HepG2 (cell line): ENCODE results near the gene HPCAL1. TPM values are rescaled to one million over a fixed set of nuclear protein-coding genes. Genes with fewer than 3 reads are reported as not detected.

Experiments used
- CHD4 ChIP-seq: fragments of 200-600 bp; sonication (generic); IDR thresholded peaks from 2 replicates; pipeline ENCODE4 v1.7.0; 2017; ENCODE audit warnings: mild to moderate bottlenecking, low read length, borderline replicate concordance
- DNMT1 ChIP-seq: sonication (generic); formaldehyde crosslinking; IDR thresholded peaks from 2 replicates; pipeline ENCODE4 v1.5.1; 2020; ENCODE audit warnings: mild to moderate bottlenecking, missing genetic modification reagents
- FOXJ3 ChIP-seq: sonication (generic); formaldehyde crosslinking; IDR thresholded peaks from 2 replicates; pipeline ENCODE4 v1.4.0; 2020; ENCODE audit warnings: missing genetic modification reagents, mild to moderate bottlenecking, borderline replicate concordance
- GFI1 ChIP-seq: sonication (generic); formaldehyde crosslinking; IDR thresholded peaks from 2 replicates; pipeline ENCODE4 v1.5.0; 2020; ENCODE audit warnings: missing genetic modification reagents, mild to moderate bottlenecking, borderline replicate concordance
- HMG20B ChIP-seq: conservative IDR thresholded peaks from 2 replicates; pipeline ENCODE4 v1.6.1; 2016; ENCODE audit warnings: missing genetic modification reagents, missing compliant biosample characterization
- KAT8 ChIP-seq: IDR thresholded peaks from 2 replicates; pipeline ENCODE4 v1.6.1; 2016; ENCODE audit warnings: missing genetic modification reagents, missing compliant biosample characterization
- MEIS2 ChIP-seq: sonication (generic); formaldehyde crosslinking; IDR thresholded peaks from 2 replicates; pipeline ENCODE4 v1.9.0; 2021; ENCODE audit warnings: mild to moderate bottlenecking, missing genetic modification reagents
- MIER3 ChIP-seq: IDR thresholded peaks from 2 replicates; pipeline ENCODE4 v1.6.1; 2016; ENCODE audit warnings: missing compliant biosample characterization, borderline replicate concordance
- MYC ChIP-seq: sonication (generic); formaldehyde crosslinking; IDR thresholded peaks from 2 replicates; pipeline ENCODE4 v1.9.0; 2021; ENCODE audit warnings: missing genetic modification reagents, borderline replicate concordance
- NCOA2 ChIP-seq: sonication (generic); formaldehyde crosslinking; IDR thresholded peaks from 2 replicates; pipeline ENCODE4 v1.8.0; 2022; ENCODE audit warnings: inconsistent platforms
- NR1H2 ChIP-seq: sonication (generic); formaldehyde crosslinking; IDR thresholded peaks from 2 replicates; pipeline ENCODE4 v1.8.1; 2022; ENCODE audit warnings: low read depth, missing genetic modification reagents, borderline replicate concordance
- PHB2 ChIP-seq: fragments of 450-650 bp; IDR thresholded peaks from 2 replicates; pipeline ENCODE4 v1.6.1; 2018; ENCODE audit not compliant: partially characterized antibody
- RBM22 ChIP-seq: fragments of 200-400 bp; formaldehyde crosslinking; optimal IDR thresholded peaks from 2 replicates; pipeline ENCODE3; 2017; ENCODE audit warnings: mild to moderate bottlenecking, low read length, moderate library complexity
- RXRB ChIP-seq: IDR thresholded peaks from 2 replicates; pipeline ENCODE4 v1.6.1; 2016; ENCODE audit warnings: borderline replicate concordance, missing genetic modification reagents, missing compliant biosample characterization
- SIX4 ChIP-seq: sonication (generic); formaldehyde crosslinking; IDR thresholded peaks from 2 replicates; pipeline ENCODE4 v1.4.0; 2020; ENCODE audit warnings: missing genetic modification reagents
- SMARCE1 ChIP-seq: fragments of 450-650 bp; IDR thresholded peaks from 2 replicates; pipeline ENCODE4 v1.6.1; 2017; ENCODE audit warnings: borderline replicate concordance
- SOX6 ChIP-seq, 2 experiments: fragments of 450-650 bp in 1 of 2; sonication (generic) in 1 of 2; formaldehyde crosslinking in 1 of 2; IDR thresholded peaks; 2 replicates each; pipeline versions ENCODE4 v1.4.0 to v1.6.1; 2017 to 2020; ENCODE audit warnings: antibody characterized with exemption in 1 of 2, mild to moderate bottlenecking in 1 of 2, missing genetic modification reagents in 1 of 2
- SRY ChIP-seq: sonication (generic); formaldehyde crosslinking; IDR thresholded peaks from 2 replicates; pipeline ENCODE4 v1.8.0; 2022; ENCODE audit warnings: mild to moderate bottlenecking, missing genetic modification reagents
- STAG1 ChIP-seq: sonication (generic); formaldehyde crosslinking; IDR thresholded peaks from 2 replicates; pipeline ENCODE4 v1.4.0; 2020; ENCODE audit warnings: missing genetic modification reagents
- TARDBP ChIP-seq: sonication (generic); formaldehyde crosslinking; IDR thresholded peaks from 2 replicates; pipeline ENCODE4 v1.8.0; 2022; ENCODE audit warnings: mild to moderate bottlenecking, missing genetic modification reagents
- THAP11 ChIP-seq: IDR thresholded peaks from 2 replicates; pipeline ENCODE4 v1.6.1; 2016; ENCODE audit warnings: missing biosample characterization, missing genetic modification reagents
- WIZ ChIP-seq: sonication (generic); formaldehyde crosslinking; IDR thresholded peaks from 2 replicates; pipeline ENCODE4 v1.5.1; 2020; ENCODE audit warnings: mild to moderate bottlenecking, missing genetic modification reagents
- ZNF20 ChIP-seq: sonication (generic); formaldehyde crosslinking; IDR thresholded peaks from 2 replicates; pipeline ENCODE4 v1.4.0; 2020; ENCODE audit warnings: mild to moderate bottlenecking, moderate library complexity, missing genetic modification reagents
- ZNF430 ChIP-seq: sonication (generic); formaldehyde crosslinking; IDR thresholded peaks from 2 replicates; pipeline ENCODE4 v1.9.0; 2021; ENCODE audit warnings: mild to moderate bottlenecking, missing genetic modification reagents
- ZNF558 ChIP-seq: sonication (generic); formaldehyde crosslinking; IDR thresholded peaks from 2 replicates; pipeline ENCODE4 v1.9.0; 2022; ENCODE audit warnings: mild to moderate bottlenecking, missing genetic modification reagents, borderline replicate concordance
- ZNF883 ChIP-seq: sonication (generic); formaldehyde crosslinking; IDR thresholded peaks from 2 replicates; pipeline ENCODE4 v1.5.1; 2020; ENCODE audit warnings: mild to moderate bottlenecking, missing genetic modification reagents; ENCODE audit errors: not compliant biosample characterization
- polyA plus RNA-seq, 8 experiments: library from polyadenylated mRNA; depleted of rRNA in 3 of 8; stranded (reverse) in 7 of 8; unstranded in 1 of 8; fragments of >200 nt; fragmentation: Illumina TruSeq in 4 of 8; extraction: Trizol in 4 of 8; gene quantifications; 2 replicates each; pipeline versions ENCODE4 v1.2.1 to v1.2.3, GENCODE V29; 2011 to 2016; ENCODE audit warnings: low read depth in 4 of 8, missing spikeins in 1 of 8, mixed read lengths in 1 of 8; ENCODE audit not compliant: insufficient read depth in 1 of 8
- total RNA-seq, 5 experiments: library from RNA; depleted of rRNA; stranded (reverse); fragments of >200 nt; fragmentation: Illumina TruSeq; extraction: Trizol; gene quantifications; 2 replicates each; pipeline ENCODE4 v1.2.3, GENCODE V29; 2016; ENCODE audit warnings: low read depth in 1 of 5
- TF ChIP-seq, protein P1 (sequence below): sonication (generic); formaldehyde crosslinking; IDR thresholded peaks from 2 replicates; pipeline ENCODE4 v1.5.1; 2020; ENCODE audit warnings: missing genetic modification reagents, mild to moderate bottlenecking, borderline replicate concordance
- TF ChIP-seq, protein P2 (sequence below): conservative IDR thresholded peaks from 2 replicates; pipeline ENCODE4 v1.6.1; 2018; ENCODE audit warnings: missing genetic modification reagents

HPCAL1 gene
- total and polyA plus RNA-seq, 2 of the 13 experiments (the other 11 are each of a cell fraction or from before 2014, with no cell fraction given) = 29.5 to 29.9 TPM

DNA sequence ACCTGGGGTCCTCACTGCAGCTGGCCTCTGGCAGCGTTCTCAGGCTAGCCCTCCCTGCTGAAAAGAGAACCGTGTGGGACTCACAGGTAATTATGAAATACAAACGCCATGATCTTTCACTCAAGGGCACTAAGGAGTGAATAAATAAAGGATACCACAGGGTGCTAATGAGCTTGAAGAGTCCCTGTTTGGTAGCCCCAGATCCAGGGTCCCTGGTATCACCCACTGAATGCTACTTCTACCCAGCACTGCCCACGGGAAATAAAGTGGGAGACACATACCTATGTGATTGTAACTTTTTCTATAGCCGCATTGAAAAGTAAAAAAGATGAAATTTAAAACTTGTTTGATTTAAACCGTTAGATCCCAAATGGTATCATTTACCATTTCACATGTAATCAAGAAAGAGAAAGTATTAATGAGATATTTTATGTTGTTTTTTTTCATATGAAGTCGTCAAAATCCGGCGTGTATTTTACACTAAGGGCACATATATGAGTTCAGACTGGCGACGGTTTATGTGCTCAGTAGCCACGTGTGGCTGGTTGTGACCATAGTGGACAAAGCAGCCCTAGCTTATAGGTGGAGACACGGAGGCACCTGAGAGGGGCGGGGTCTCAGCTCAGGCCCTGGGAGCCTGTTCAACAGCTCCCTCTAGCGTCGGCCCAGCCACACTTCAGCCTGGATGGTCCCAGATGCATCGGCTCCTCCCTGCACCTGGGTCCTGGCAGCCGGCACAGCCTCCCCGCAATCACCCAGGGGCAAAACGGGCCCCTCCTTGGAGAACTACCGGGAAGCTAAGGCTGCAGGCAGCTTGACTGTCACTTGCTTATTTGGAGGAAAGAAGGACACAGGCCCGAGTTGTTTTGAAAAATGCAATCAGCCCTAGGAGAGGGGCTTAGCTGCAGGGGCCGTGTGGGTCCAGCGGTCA lies 106.2 kb downstream of the HPCAL1 start (continued):
- TF ChIP-seq, protein P1, sequence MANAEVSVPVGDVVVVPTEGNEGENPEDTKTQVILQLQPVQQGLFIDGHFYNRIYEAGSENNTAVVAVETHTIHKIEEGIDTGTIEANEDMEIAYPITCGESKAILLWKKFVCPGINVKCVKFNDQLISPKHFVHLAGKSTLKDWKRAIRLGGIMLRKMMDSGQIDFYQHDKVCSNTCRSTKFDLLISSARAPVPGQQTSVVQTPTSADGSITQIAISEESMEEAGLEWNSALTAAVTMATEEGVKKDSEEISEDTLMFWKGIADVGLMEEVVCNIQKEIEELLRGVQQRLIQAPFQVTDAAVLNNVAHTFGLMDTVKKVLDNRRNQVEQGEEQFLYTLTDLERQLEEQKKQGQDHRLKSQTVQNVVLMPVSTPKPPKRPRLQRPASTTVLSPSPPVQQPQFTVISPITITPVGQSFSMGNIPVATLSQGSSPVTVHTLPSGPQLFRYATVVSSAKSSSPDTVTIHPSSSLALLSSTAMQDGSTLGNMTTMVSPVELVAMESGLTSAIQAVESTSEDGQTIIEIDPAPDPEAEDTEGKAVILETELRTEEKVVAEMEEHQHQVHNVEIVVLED (CRISPR knock-in tag) = peak; percentile 49; the same call in 1 of the 2 replicates
- TF ChIP-seq SMARCE1 = no peak
- TF ChIP-seq NCOA2 (CRISPR knock-in tag) = 0 out of 2 replicates have a peak, but pooled peaks have one; percentile 59
- peak; percentile 72 for TF ChIP-seq THAP11 (CRISPR knock-in tag)
- peak; percentile 80; the same call in 1 of the 2 replicates for TF ChIP-seq MYC (CRISPR knock-in tag)
- peak; percentile 70 for TF ChIP-seq ZNF883 (CRISPR knock-in tag)
- peak; percentile 80 for TF ChIP-seq TARDBP
- TF ChIP-seq STAG1 (CRISPR knock-in tag) = peak; percentile 99
- TF ChIP-seq CHD4 = no peak
- no peak for TF ChIP-seq ZNF430 (CRISPR knock-in tag)
- peak; percentile 0 for TF ChIP-seq RBM22
- 0 out of 2 replicates have a peak, but pooled peaks have one; percentile 21 for TF ChIP-seq SIX4 (CRISPR knock-in tag)
- TF ChIP-seq, protein P2, sequence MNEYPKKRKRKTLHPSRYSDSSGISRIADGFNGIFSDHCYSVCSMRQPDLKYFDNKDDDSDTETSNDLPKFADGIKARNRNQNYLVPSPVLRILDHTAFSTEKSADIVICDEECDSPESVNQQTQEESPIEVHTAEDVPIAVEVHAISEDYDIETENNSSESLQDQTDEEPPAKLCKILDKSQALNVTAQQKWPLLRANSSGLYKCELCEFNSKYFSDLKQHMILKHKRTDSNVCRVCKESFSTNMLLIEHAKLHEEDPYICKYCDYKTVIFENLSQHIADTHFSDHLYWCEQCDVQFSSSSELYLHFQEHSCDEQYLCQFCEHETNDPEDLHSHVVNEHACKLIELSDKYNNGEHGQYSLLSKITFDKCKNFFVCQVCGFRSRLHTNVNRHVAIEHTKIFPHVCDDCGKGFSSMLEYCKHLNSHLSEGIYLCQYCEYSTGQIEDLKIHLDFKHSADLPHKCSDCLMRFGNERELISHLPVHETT (CRISPR knock-in tag) = peak; percentile 74; the same call in 1 of the 2 replicates
- TF ChIP-seq NR1H2 = no peak
- TF ChIP-seq ZNF20 (CRISPR knock-in tag) = no peak
- TF ChIP-seq RXRB = peak; percentile 63; the same call in 1 of the 2 replicates
- TF ChIP-seq SOX6 (IDR thresholded peaks at IDR 0.05) = no peak
- TF ChIP-seq SOX6 (CRISPR knock-in tag; IDR thresholded peaks at IDR 0.05) = peak; percentile 72
- no peak for TF ChIP-seq FOXJ3 (CRISPR knock-in tag)
- peak; percentile 37; the same call in 1 of the 2 replicates for TF ChIP-seq HMG20B (CRISPR knock-in tag)
- 0 out of 2 replicates have a peak, but pooled peaks have one; percentile 43 for TF ChIP-seq GFI1 (CRISPR knock-in tag)
- TF ChIP-seq KAT8 (CRISPR knock-in tag) = peak; percentile 73; the same call in 1 of the 2 replicates
- peak; percentile 77; the same call in 1 of the 2 replicates for TF ChIP-seq MIER3 (CRISPR knock-in tag)
- no peak for TF ChIP-seq WIZ (CRISPR knock-in tag)
- TF ChIP-seq DNMT1 (CRISPR knock-in tag) = no peak
- TF ChIP-seq SRY (CRISPR knock-in tag) = no peak
- peak; percentile 46; the same call in 1 of the 2 replicates for TF ChIP-seq MEIS2
- TF ChIP-seq PHB2 = no peak
- TF ChIP-seq ZNF558 (CRISPR knock-in tag) = no peak
